ENCODE data around the gene ZBTB25.

The ZBTB25 gene

GRCh38 chr14:64474698-64475097, 28.9 kb downstream of the ZBTB25 start:
- no peak for DNase-seq

DNA sequence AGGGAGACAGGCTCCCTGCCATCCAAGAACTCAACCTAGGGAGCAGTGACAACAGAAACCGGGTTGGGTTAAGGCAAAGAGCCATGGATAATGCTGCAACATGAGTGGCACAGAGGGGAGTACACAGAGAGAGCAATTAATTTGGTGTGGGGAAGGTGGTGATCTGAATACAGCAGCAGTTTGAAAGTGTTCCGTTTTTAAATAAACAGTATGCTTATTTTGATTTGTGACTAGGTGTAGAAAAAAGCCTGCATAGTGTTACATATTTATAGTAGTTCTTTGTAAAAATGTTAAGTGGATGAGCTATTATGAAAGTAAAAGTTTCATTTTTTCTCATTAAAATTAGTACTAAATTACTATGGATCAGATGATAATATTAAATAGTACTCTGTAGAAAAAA, 29.6 kb downstream of the ZBTB25 start:
- no peak for DNase-seq

GRCh38 chr14:64468451-64468850, 35.2 kb downstream of the ZBTB25 start:
- no peak for DNase-seq

DNA sequence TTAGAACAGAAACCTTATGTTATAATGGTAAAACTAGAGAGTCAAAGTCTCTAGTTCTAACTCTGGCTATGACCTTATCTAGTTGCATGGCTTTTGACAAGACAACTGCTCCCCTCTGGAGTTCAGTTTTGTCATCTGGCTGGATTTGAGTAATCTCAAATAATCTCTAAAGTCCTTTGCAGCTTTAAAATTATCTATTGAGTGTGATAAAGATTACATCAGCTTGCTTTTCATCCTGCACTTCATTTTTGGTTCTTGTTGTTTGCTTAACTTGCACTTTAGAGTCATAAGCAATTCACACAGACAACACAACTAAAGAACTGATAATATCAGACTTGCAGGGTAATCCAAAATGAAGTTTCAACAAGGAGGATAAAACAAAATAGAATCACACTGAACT, 36.1 kb downstream of the ZBTB25 start:
- no peak for DNase-seq

GRCh38 chr14:64467101-64467500, 36.5 kb downstream of the ZBTB25 start:
- DNase-seq = no peak

- peak; percentile 35 for DNase-seq
These were observed 37.6 kb downstream of the ZBTB25 start for GRCh38 chr14:64465831-64466554.

DNA sequence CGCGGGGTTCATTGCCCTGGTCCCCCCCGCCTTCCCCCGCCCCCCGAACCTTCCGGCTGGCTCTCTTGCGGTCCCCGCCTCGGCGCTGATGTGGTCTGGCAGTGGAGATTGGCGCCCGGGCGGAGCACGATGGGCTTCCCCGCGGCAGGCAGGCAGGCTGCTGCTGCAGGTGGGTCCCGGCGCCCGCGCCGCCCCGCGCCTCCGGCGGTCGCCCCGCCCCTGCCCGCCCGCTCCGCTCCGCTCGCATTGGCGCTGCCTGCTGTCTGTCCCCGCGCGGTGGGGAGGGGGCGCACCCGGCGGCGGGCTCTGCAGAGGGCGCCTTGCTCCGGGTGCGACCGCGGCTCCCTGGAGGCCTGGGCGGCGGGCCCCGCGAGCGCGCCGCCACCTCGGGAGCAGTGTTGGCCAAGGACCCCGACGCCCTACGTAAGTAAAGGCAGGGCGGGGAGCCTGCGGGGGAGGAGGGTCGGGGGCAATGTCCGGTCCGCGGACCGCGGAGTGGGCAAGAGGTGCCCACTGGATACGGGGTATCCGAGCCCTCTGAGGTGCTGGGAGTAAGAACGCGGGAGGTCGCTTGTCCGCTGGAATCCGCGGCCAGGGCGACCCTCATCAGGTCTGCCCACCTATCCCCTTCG, 38.3 kb downstream of the ZBTB25 start, which contains the start of gene AKAP5:
Gene AKAP5, plus strand, starts transcription at position 309 of the 632 bp plus-strand sequence. CDS start 2,896 bp downstream, outside the sequence.
- peak; percentile 64 for DNase-seq

GRCh38 chr14:64464651-64465050, 39.0 kb downstream of the ZBTB25 start:
- no peak for DNase-seq

DNA sequence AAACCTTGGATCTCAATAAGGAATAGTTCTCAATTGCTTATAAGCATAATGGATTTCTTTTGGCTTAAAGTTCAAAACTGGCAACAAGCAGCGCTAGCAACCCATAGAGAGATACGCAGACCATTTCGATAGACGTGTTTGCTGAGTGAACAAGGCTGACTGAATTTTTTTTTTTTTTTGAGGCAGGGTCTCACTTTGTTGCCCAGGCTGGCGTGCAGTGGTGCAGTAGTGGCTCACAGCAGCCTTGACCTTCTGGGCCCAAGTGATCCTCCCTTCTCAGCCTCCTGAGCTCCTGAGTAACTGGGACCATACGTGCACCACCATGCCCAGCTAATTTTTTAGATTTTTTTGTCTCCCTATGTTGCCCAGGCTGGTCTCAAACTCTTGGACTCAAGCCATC, 39.8 kb downstream of the ZBTB25 start:
- DNase-seq = no peak

- DNase-seq = no peak
These were observed 40.4 kb downstream of the ZBTB25 start for GRCh38 chr14:64463195-64463594.

DNA sequence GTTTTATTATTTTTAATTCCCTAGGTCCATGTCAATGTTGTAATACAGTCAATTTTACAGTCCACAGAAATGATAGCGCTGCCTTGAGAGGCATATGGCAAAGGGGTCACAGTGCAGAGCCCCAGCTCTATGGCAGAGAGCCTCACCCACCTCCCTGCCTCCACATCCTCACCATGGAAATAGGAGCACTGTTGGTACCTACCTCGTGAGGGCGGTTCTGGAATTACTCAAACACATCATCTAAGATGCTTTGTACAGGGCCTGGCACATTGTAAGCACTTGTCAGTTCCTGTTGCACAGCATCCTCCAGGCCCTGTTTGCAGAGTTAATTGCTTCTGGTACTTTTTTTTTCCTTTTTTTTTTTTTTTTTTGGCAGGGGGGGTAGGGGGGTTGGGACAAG, 42.4 kb downstream of the ZBTB25 start:
- DNase-seq = no peak

- DNase-seq = no peak
These were observed 44.1 kb downstream of the ZBTB25 start for GRCh38 chr14:64459405-64460136.

DNA sequence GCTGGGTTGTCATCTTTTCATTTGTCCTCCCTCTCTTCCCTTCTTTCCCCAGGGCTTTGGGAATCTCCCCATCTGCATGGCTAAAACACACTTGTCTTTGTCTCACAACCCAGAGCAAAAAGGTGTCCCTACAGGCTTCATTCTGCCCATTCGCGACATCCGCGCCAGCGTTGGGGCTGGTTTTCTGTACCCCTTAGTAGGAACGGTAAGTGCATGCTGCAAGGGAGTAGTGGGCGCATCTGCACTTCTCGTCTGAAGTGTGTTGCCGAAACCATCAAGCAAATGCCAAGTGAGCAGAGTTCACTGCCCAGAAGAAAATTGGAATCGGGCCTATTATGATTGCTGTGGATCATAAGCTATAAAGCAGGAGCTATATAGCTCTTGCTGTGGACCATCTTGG, 49.0 kb downstream of the ZBTB25 start:
- no peak for DNase-seq

DNA sequence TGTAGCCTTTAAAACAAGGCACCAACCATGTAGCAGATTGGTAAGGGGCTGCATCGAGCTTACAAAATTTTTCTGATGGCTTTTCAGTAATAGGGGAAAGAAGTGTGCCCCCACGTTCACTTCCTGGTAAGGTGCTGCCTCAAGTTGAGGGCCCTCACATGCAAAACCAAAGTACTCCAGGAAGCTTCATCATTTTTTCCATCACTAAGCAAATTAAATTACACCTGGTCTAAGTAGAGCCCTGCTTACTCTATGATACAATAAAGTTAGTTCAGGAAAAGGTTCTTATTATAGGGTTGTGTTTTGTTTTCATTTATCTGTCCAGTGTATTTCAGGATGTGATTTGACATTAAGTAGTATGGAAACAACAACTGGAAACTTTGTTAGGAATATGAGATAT, 53.4 kb downstream of the ZBTB25 start:
- DNase-seq = no peak

GRCh38 chr14:64447876-64448670, 55.6 kb downstream of the ZBTB25 start:
- DNase-seq = no peak

- no peak for DNase-seq
These were observed 58.4 kb downstream of the ZBTB25 start for GRCh38 chr14:64444984-64445845.

DNA sequence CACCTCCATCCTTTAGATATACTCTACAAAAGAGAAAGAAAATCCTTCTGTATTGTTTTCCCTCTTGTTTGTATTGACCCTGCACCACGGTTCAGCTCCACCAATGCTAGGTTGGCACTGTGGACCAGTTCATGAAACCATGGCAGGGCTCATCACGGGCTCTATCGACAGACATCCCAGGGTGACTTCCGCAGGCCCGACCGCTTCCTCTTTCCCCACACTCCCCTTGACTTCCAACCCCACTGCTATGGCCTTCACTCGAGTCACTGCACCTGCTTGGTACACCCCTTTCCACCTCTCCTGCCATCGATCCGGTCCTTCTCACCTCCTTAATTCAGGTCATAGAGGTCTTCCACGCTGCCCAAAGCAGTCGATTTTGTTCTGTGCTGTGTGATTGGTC, 59.5 kb downstream of the ZBTB25 start:
- DNase-seq = no peak

GRCh38 chr14:64442300-64442988, 61.2 kb downstream of the ZBTB25 start:
- no peak for DNase-seq

- no peak for DNase-seq
These were observed 63.1 kb downstream of the ZBTB25 start for GRCh38 chr14:64440494-64440893.

DNA sequence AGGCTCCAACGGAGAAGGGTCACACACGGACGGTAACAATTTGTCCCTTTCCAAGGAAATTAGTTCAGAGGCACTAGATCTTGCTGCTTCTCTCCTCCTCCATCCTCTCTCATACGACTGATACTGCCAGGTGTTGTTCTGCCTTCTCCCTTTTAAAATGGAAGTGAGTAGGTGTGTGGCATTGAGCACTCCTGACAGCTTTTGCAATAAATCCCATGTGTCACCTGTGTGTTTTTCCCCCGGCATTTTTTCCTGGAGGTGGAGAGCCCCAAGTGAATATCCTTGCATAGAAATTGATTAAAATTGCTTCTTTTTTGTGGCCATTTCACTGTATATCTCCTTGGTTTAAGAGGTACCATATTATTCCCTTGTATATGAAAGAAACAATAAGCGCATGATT, 64.5 kb downstream of the ZBTB25 start:
- DNase-seq = no peak

DNA sequence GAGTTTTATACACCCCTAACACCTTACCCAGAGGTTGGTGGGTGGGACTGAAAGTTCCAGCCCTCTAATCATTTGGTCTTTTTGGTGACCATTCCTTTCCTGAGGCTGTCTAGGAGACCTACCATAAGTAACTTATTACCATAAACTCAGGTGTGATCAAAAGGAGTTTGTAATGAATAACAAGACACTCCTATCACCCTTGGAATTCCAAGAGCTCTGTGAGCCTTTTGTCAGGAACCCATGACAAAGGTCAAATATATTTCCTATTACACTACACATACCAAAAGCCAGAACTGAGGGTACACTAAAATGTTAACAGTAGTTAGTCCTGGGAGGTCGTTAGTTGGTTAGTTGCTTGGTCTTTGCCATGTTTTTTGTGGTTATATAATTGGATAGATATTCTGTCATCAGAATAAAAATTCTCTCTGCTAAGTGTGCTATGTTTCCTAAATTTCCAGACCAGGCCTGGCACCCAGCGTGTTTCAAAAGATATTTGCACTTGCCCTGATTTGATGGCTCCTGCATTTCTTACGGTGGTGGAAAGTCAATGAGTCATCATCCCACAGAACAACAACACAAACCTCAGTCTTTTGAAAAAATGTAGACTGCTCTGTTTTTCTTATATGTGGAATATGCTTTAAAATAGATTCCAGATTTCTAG, 65.3 kb downstream of the ZBTB25 start:
- no peak for DNase-seq

All from midbrain (tissue), 1 donor.